DOHH2 (cell line): ENCODE data around the gene COPZ2.

Experiments
- CTCF ChIP-seq: fragments of 200-600 bp; sonication (generic); IDR thresholded peaks from one replicate; pipeline ENCODE4 v1.5.1; 2014; ENCODE audit warnings: antibody characterized with exemption, mild to moderate bottlenecking, low read depth, low read length; ENCODE audit not compliant: poor library complexity, severe bottlenecking
- EZH2phosphoT487 ChIP-seq: fragments of 200-600 bp; sonication (generic); IDR thresholded peaks from 2 replicates; pipeline ENCODE4 v1.6.1; 2017; ENCODE audit warnings: borderline replicate concordance, mild to moderate bottlenecking, antibody characterized with exemption, low read length, moderate library complexity, mixed read lengths

GRCh38 chr17:48059125-48059668, 21.6 kb upstream of the COPZ2 start:
- no peak for TF ChIP-seq CTCF
- TF ChIP-seq EZH2phosphoT487, result no peak
